ENCODE data around the gene PAFAH1B2. TPM values are rescaled to one million over a fixed set of nuclear protein-coding genes. Genes with fewer than 3 reads are reported as not detected.

PAFAH1B2 gene
- total and polyA plus RNA-seq, 10 donors = 14.3 to 80.4 (median 63.7) TPM

- WGBS, 5 donors = 52 to 80% (median 68%) methylated on average over 5 of the region's 5 CpGs
- peak in 1 of 3 donors; percentile 37 for TF ChIP-seq POLR2AphosphoS5 (IDR thresholded peaks at IDR 0.05)
- peak in 1 of 11 experiments; percentile 4 for TF ChIP-seq CTCF (IDR thresholded peaks at IDR 0.05 in 8 of 11, conservative IDR thresholded peaks at IDR 0.05 in 3 of 11)
- TF ChIP-seq POLR2A (IDR thresholded peaks at IDR 0.05) = no peak
- H3K27me3 ChIP-seq (replicated peaks in 1 of 7) = no peaks in the 10 kb centered on the region
- intact Hi-C loops (cut with DNase I; ENCODE audit: low total_unique reads) = no loop called here
- H3K4me3 ChIP-seq = no peak overlapping the region
- DNase-seq = peak; percentile 77
- peaks cover 0 to 92% (median 51%) of the 10 kb centered on the region in 6 donors for H3K36me3 ChIP-seq
- peak overlapping the region; percentile 40 to 88 (median 76) for H3K27ac ChIP-seq
- H3K4me1 ChIP-seq = peaks cover 6 to 80% (median 47%) of the 10 kb centered on the region in 6 donors
- no peaks in the 10 kb centered on the region for H3K9me3 ChIP-seq
Observed at GRCh38 chr11:117185736-117186430, 41.8 kb downstream of the PAFAH1B2 start.

GRCh38 chr11:117186431-117186761 lies 42.3 kb downstream of the PAFAH1B2 start:
- Histone ChIP-seq H3K4me3 (no peak overlapping the region), H3K36me3 (peaks cover 0 to 98% (median 52%) of the 10 kb centered on the region in 6 donors), H3K27ac (peak overlapping the region; percentile 40 to 88 (median 76)), H3K9me3 (no peaks in the 10 kb centered on the region), H3K4me1 (peaks cover under 1 to 76% (median 41%) of the 10 kb centered on the region in 6 donors), H3K27me3 (replicated peaks in 1 of 7) (no peaks in the 10 kb centered on the region)
- peak; percentile 71 for DNase-seq
- TF ChIP-seq CTCF (IDR thresholded peaks at IDR 0.05 in 8 of 11, conservative IDR thresholded peaks at IDR 0.05 in 3 of 11) (no peak), POLR2A (IDR thresholded peaks at IDR 0.05) (no peak)
- intact Hi-C loops (cut with DNase I; ENCODE audit: low total_unique reads) = no loop called here
- 88 to 97% (median 96%) methylated on average over 4 of the region's 4 CpGs for WGBS, 5 donors

GRCh38 chr11:117187007-117187406 lies 42.9 kb downstream of the PAFAH1B2 start:
- no peak for DNase-seq
- peaks cover 0 to 70% (median 37%) of the 10 kb centered on the region in 6 donors for H3K4me1 ChIP-seq
- TF ChIP-seq POLR2A (IDR thresholded peaks at IDR 0.05) = no peak
- TF ChIP-seq CTCF (IDR thresholded peaks at IDR 0.05 in 8 of 11, conservative IDR thresholded peaks at IDR 0.05 in 3 of 11) = no peak
- no peak for TF ChIP-seq POLR2AphosphoS5 (IDR thresholded peaks at IDR 0.05)
- no peak overlapping the region for H3K4me3 ChIP-seq
- intact Hi-C loops (cut with DNase I; ENCODE audit: low total_unique reads) = no loop called here
- H3K27ac ChIP-seq = peak overlapping the region in 6 of 8 donors; percentile 62 to 88 (median 78)
- no peaks in the 10 kb centered on the region for H3K27me3 ChIP-seq (replicated peaks in 1 of 7)
- no peaks in the 10 kb centered on the region for H3K9me3 ChIP-seq
- WGBS, 5 donors = 72 to 84% (median 82%) methylated on average over 6 of the region's 6 CpGs
- peaks cover 0 to 98% (median 55%) of the 10 kb centered on the region in 6 donors for H3K36me3 ChIP-seq

GRCh38 chr11:117187428-117187798 lies 43.3 kb downstream of the PAFAH1B2 start:
- 85 to 92% (median 89%) methylated on average over 13 of the region's 13 CpGs for WGBS, 5 donors
- Histone ChIP-seq H3K36me3 (peaks cover 0 to 98% (median 55%) of the 10 kb centered on the region in 6 donors), H3K27me3 (replicated peaks in 1 of 7) (no peaks in the 10 kb centered on the region), H3K9me3 (no peaks in the 10 kb centered on the region), H3K4me1 (peaks cover 0 to 70% (median 37%) of the 10 kb centered on the region in 6 donors), H3K27ac (peak overlapping the region in 6 of 8 donors; percentile 62 to 88 (median 78)), H3K4me3 (no peak overlapping the region)
- TF ChIP-seq POLR2AphosphoS5 (IDR thresholded peaks at IDR 0.05) (no peak), CTCF (IDR thresholded peaks at IDR 0.05 in 8 of 11, conservative IDR thresholded peaks at IDR 0.05 in 3 of 11) (no peak), POLR2A (IDR thresholded peaks at IDR 0.05) (no peak)
- peak; percentile 71 for DNase-seq
- intact Hi-C loops (cut with DNase I; ENCODE audit: low total_unique reads) = no loop called here
